ENCODE data around the gene PKNOX1.
A peak's percentile ranks its signal among the peaks of the same experiment; 100 is the strongest.
"Not testable (repeated sequence)": the region's sequence is repeated elsewhere in the genome, so short reads cannot be mapped to it uniquely, and the experiment has no call there.

The PKNOX1 gene

GRCh38 chr21:43006051-43006873, 31.9 kb downstream of the PKNOX1 start:
- in situ Hi-C loops (cut with MboI; ENCODE audit: low pct_unique_long_range_greater_than_20kb, low sequenced_read_pairs); DNase-seq: not testable (repeated sequence)

DNA sequence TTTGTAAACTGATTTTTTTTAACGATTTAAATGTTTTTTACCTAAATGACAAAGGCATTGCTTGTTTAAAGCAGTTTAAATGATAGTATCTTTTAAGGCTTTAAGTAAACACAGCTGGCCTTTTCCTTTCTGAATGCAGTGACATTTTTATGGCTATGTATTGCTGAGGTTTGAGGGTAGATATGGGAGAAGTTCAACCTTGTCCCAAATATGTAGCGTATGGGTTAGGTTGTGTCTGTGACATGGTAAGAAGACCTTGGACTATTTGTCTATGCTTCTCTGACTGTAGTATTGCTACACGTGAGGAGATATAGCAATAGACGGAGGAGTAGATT, 32.5 kb downstream of the PKNOX1 start:
- in situ Hi-C loops (cut with MboI; ENCODE audit: low pct_unique_long_range_greater_than_20kb, low sequenced_read_pairs), result no loop called here
- DNase-seq, result no peak

GRCh38 chr21:43012596-43012995, 38.2 kb downstream of the PKNOX1 start:
- no peak for DNase-seq
- in situ Hi-C loops (cut with MboI; ENCODE audit: low pct_unique_long_range_greater_than_20kb, low sequenced_read_pairs), result no loop called here

DNA sequence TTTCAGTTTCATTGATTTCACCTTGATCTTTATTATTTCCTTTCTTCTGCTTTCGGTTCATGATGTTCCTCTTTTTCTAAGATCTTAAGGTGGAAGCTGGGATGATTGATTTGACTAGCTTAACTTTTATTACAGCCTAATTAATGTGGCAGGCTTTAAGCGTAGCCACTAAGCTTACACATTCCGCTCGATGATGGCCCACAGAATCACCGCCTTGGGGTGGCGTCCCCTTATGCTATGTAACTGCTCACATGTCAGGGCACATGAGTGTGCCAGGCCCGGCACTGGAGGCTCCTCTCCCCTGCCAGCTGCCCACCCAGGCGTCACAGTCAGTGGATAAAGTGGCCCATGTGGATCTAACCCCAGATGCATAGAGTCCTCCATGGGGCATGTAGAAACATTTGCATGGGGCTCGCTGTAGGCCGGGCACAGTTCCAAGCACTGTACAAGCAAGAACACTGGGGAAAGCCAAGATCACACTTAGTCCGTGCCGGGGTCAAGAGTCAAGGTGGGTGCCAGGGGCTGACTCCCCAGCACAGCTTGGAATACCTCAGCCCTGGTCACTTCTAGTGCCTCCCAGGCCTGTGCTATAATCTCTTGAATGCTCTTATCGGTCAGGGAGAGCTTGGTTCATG, 41.7 kb downstream of the PKNOX1 start:
- in situ Hi-C loops (cut with MboI; ENCODE audit: low pct_unique_long_range_greater_than_20kb, low sequenced_read_pairs), result no loop called here
- peak; percentile 53 for DNase-seq

DNA sequence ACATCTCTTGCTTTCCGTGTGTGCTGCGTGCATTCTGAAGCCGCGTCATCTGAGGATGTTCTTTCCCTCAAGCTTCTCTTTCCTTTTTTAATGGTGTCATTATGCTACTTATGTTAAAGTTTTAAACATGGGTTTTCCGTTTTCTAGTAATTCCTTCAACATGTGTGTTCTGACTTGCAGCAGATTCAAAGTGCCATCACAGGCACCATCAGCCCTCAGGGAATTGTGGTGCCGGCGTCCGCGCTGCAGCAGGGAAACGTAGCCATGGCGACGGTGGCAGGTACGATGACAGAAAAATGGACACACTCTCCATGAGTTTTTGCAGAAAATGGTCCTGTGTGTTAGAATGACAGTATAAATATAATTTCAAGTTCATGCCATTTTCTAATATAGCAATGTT, 42.4 kb downstream of the PKNOX1 start:
- in situ Hi-C loops (cut with MboI; ENCODE audit: low pct_unique_long_range_greater_than_20kb, low sequenced_read_pairs), result no loop called here
- no peak for DNase-seq

GRCh38 chr21:43018519-43018918, 44.2 kb downstream of the PKNOX1 start:
- in situ Hi-C loops (cut with MboI; ENCODE audit: low pct_unique_long_range_greater_than_20kb, low sequenced_read_pairs), result no loop called here
- DNase-seq, result no peak

- in situ Hi-C loops (cut with MboI; ENCODE audit: low pct_unique_long_range_greater_than_20kb, low sequenced_read_pairs), result no loop called here
- DNase-seq, result no peak
These were observed 45.8 kb downstream of the PKNOX1 start for GRCh38 chr21:43020177-43020576.

GRCh38 chr21:43020771-43021170, 46.4 kb downstream of the PKNOX1 start:
- in situ Hi-C loops (cut with MboI; ENCODE audit: low pct_unique_long_range_greater_than_20kb, low sequenced_read_pairs), result no loop called here
- no peak for DNase-seq

- in situ Hi-C loops (cut with MboI; ENCODE audit: low pct_unique_long_range_greater_than_20kb, low sequenced_read_pairs), result no loop called here
- no peak for DNase-seq
These were observed 46.8 kb downstream of the PKNOX1 start for GRCh38 chr21:43021191-43021590.

GRCh38 chr21:43021756-43022600, 47.6 kb downstream of the PKNOX1 start:
- in situ Hi-C loops (cut with MboI; ENCODE audit: low pct_unique_long_range_greater_than_20kb, low sequenced_read_pairs), result no loop called here
- no peak for DNase-seq

DNA sequence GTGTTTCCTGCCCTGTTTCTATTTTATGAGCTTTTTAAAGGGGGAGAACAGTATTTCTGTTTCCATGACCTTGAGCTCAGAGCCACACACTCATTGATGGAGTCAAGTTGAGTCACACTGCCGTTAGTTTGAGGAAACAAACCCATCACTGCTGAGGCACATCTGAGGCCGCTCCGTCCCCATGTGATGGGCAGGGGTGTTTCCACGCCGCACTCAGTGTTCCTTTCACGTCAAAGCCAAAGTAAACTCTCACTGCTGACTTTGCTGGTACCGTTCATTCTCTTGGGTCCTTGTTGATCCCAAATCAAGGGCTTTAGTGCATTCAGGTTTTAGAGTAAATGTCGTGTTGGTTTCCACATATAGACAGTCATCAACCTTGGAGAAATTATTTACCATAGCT, 48.8 kb downstream of the PKNOX1 start:
- DNase-seq, result no peak
- in situ Hi-C loops (cut with MboI; ENCODE audit: low pct_unique_long_range_greater_than_20kb, low sequenced_read_pairs), result no loop called here

GRCh38 chr21:43024439-43025136, 50.2 kb downstream of the PKNOX1 start:
- DNase-seq, result no peak
- in situ Hi-C loops (cut with MboI; ENCODE audit: low pct_unique_long_range_greater_than_20kb, low sequenced_read_pairs), result no loop called here

DNA sequence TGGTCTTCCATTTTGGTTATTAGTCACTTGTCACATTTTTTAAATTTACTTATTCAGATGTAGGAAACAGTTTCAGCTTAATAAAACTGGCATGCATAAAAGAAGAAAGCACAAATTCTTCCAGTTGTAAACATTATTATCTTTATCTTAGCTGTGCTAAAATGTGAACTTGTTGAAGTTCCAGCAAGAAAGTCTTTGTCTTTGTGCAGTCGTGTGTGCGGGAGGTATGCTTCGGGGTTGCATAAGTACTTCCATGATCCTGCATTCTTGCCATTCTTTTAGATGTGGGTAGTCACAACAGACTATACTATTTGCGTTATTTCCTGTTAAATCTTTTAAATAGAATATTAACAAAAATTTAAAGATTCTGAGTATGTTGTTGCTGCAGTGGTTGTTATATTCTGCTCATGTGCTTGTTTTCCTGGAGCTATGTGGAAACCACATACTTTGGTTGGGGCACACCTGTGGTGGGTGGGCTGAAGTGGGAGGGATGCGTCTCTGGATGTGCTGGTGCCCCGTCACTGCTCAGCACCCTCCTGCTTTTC, 51.3 kb downstream of the PKNOX1 start:
- no peak for DNase-seq
- in situ Hi-C loops (cut with MboI; ENCODE audit: low pct_unique_long_range_greater_than_20kb, low sequenced_read_pairs), result no loop called here

GRCh38 chr21:43027846-43028731, 53.7 kb downstream of the PKNOX1 start:
- in situ Hi-C loops (cut with MboI; ENCODE audit: low pct_unique_long_range_greater_than_20kb, low sequenced_read_pairs), result no loop called here
- no peak for DNase-seq

GRCh38 chr21:43029785-43030184, 55.4 kb downstream of the PKNOX1 start:
- DNase-seq, result no peak
- in situ Hi-C loops (cut with MboI; ENCODE audit: low pct_unique_long_range_greater_than_20kb, low sequenced_read_pairs), result no loop called here

- in situ Hi-C loops (cut with MboI; ENCODE audit: low pct_unique_long_range_greater_than_20kb, low sequenced_read_pairs), result no loop called here
These were observed 56.8 kb downstream of the PKNOX1 start for GRCh38 chr21:43031121-43031619.

DNA sequence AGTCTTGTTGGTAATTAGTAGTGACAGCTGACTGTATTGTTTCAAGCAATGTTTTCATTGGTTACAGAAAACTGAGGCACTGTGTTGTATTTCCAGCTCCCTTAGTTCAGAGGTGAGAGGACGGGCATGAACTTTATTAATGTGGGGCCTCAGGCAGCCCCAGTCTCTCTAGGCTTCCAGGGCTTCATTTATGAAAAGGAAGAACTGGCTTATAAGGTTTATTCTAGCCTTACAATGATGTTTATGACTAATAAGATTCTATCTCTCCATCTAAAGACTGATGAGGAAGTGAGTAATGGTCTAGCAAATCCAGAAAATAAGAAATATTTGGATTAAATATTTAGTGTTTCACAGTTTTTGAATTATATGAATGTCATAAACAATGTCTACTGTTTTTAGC, 59.7 kb downstream of the PKNOX1 start:
- in situ Hi-C loops (cut with MboI; ENCODE audit: low pct_unique_long_range_greater_than_20kb, low sequenced_read_pairs), result no loop called here
- no peak for DNase-seq

More at GRCh38 chr21:43031121-43031619, 56.8 kb downstream of the PKNOX1 start:
- DNase-seq, result no peak

GRCh38 chr21:43034826-43035225, 60.5 kb downstream of the PKNOX1 start:
- in situ Hi-C loops (cut with MboI; ENCODE audit: low pct_unique_long_range_greater_than_20kb, low sequenced_read_pairs), result no loop called here
- no peak for DNase-seq
